Esophagus squamous epithelium (tissue), 4 donors: Measurements from ENCODE around the gene SLC44A3.

Experiments
- CTCF ChIP-seq, 6 experiments: fragments of 450-650 bp in 4 of 6; fragments of 200-600 bp in 2 of 6; sonication (generic) in 2 of 6; IDR thresholded peaks; one replicate each; pipeline ENCODE4 v1.5.1; 2016 to 2019; ENCODE audit warnings: antibody characterized with exemption in 6 of 6, mild to moderate bottlenecking in 4 of 6, moderate library complexity in 4 of 6
- POLR2A ChIP-seq, 4 donors: fragments of 450-650 bp; IDR thresholded peaks; one replicate each; pipeline ENCODE4 v1.6.1; 2017; ENCODE audit warnings: antibody characterized with exemption in 4 of 4, mild to moderate bottlenecking in 4 of 4, moderate library complexity in 3 of 4

GRCh38 chr1:94940738-94941137, 120.6 kb downstream of the SLC44A3 start:
- TF ChIP-seq CTCF (IDR thresholded peaks at IDR 0.05), result no peak
- TF ChIP-seq POLR2A (IDR thresholded peaks at IDR 0.05), result no peak
